ENCODE data around the gene ASAP2.
"Not testable (repeated sequence)": the region's sequence is repeated elsewhere in the genome, so short reads cannot be mapped to it uniquely, and the experiment has no call there.

The ASAP2 gene

DNA sequence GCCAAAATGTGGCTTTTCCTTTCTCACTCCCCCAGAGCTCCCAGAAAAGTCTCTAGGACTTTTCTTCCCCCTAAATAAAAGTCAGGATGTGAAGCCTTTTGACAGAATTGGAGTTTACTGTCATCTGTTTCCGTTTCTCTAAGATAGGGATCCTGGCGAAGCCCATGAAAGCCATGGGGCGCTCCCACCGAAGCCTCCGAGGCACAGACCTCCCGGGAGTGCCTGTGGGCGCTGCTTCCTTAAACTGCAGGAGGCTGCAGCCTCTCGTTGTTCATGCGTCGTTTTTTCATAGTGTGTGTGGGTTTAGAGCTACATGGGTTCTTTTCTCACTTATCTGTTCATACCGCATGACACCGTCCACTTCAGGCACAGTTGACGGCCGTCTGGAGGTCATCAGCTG, 56.8 kb downstream of the ASAP2 start:
- H3K4me1 ChIP-seq (ENCODE audit: low read length), result no peaks in the 10 kb centered on the region
- no peaks in the 10 kb centered on the region for H4K20me1 ChIP-seq (ENCODE audit: insufficient read depth, low read length)
- no peak overlapping the region for H3K4me3 ChIP-seq (ENCODE audit: low read length)
- no peaks in the 10 kb centered on the region for H3K9me2 ChIP-seq (replicated peaks; ENCODE audit: insufficient read depth, low read length)
- H3K9ac ChIP-seq (ENCODE audit: low read length), result no peak overlapping the region
- no peak overlapping the region for H3K27ac ChIP-seq (ENCODE audit: low read length)
- TF ChIP-seq EZH2phosphoT487 (IDR thresholded peaks at IDR 0.05; ENCODE audit: low read length) (no peak), EZH2 (optimal IDR thresholded peaks at IDR 0.05; ENCODE audit: low read depth, low read length) (no peak)
- TF ChIP-seq, protein P1, sequence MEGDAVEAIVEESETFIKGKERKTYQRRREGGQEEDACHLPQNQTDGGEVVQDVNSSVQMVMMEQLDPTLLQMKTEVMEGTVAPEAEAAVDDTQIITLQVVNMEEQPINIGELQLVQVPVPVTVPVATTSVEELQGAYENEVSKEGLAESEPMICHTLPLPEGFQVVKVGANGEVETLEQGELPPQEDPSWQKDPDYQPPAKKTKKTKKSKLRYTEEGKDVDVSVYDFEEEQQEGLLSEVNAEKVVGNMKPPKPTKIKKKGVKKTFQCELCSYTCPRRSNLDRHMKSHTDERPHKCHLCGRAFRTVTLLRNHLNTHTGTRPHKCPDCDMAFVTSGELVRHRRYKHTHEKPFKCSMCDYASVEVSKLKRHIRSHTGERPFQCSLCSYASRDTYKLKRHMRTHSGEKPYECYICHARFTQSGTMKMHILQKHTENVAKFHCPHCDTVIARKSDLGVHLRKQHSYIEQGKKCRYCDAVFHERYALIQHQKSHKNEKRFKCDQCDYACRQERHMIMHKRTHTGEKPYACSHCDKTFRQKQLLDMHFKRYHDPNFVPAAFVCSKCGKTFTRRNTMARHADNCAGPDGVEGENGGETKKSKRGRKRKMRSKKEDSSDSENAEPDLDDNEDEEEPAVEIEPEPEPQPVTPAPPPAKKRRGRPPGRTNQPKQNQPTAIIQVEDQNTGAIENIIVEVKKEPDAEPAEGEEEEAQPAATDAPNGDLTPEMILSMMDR (IDR thresholded peaks at IDR 0.05; ENCODE audit: low read length), result no peak
- no peaks in the 10 kb centered on the region for H3K79me2 ChIP-seq (ENCODE audit: low read length)
- no peak for DNase-seq
- H3K36me3 ChIP-seq (replicated peaks; ENCODE audit: insufficient read depth, low read length), result no peaks in the 10 kb centered on the region
- H3K27me3 ChIP-seq (replicated peaks; ENCODE audit: insufficient read depth, low read length), result no peaks in the 10 kb centered on the region
- no peak overlapping the region for H2AFZ ChIP-seq (ENCODE audit: low read length)
- no peaks in the 10 kb centered on the region for H3K9me3 ChIP-seq (replicated peaks; ENCODE audit: insufficient read depth, low read length)
- H3F3A ChIP-seq (ENCODE audit: insufficient read depth, low read length), result no peaks in the 10 kb centered on the region
- no peak overlapping the region for H3K4me2 ChIP-seq (ENCODE audit: low read depth, low read length)

DNA sequence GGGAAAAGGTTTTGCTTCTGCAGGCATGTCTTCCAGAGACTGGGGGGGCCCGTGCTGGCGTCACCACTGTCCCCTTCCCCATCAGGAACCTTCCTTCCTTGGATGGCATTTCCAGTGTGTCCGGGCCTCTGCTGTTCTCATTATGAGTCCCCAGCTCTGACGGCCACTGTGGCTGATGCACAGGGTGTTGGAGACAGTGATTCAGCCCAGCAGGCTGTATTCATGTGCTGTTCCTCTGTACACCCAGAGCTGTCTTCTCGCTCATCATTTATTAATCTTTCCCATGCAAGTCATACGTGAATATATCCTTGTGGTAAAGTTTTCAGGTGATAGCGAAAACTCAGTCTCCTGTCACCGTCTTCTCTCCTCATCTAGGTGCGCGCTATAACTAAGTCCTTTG, 57.7 kb downstream of the ASAP2 start:
- Histone ChIP-seq H2AFZ (ENCODE audit: low read length) (no peak overlapping the region), H3K9ac (ENCODE audit: low read length) (no peak overlapping the region), H3K9me2 (replicated peaks; ENCODE audit: insufficient read depth, low read length) (no peaks in the 10 kb centered on the region), H3K79me2 (ENCODE audit: low read length) (no peaks in the 10 kb centered on the region), H3F3A (ENCODE audit: insufficient read depth, low read length) (no peaks in the 10 kb centered on the region), H3K27ac (ENCODE audit: low read length) (no peak overlapping the region), H3K4me3 (ENCODE audit: low read length) (no peak overlapping the region), H3K4me1 (ENCODE audit: low read length) (no peaks in the 10 kb centered on the region), H3K4me2 (ENCODE audit: low read depth, low read length) (no peak overlapping the region), H4K20me1 (ENCODE audit: insufficient read depth, low read length) (no peaks in the 10 kb centered on the region), H3K36me3 (replicated peaks; ENCODE audit: insufficient read depth, low read length) (no peaks in the 10 kb centered on the region), H3K27me3 (replicated peaks; ENCODE audit: insufficient read depth, low read length) (no peaks in the 10 kb centered on the region), H3K9me3 (replicated peaks; ENCODE audit: insufficient read depth, low read length) (no peaks in the 10 kb centered on the region)
- DNase-seq, result no peak
- TF ChIP-seq, protein P1 (IDR thresholded peaks at IDR 0.05; ENCODE audit: low read length), result no peak
- TF ChIP-seq EZH2 (optimal IDR thresholded peaks at IDR 0.05; ENCODE audit: low read depth, low read length) (no peak), EZH2phosphoT487 (IDR thresholded peaks at IDR 0.05; ENCODE audit: low read length) (no peak)

DNA sequence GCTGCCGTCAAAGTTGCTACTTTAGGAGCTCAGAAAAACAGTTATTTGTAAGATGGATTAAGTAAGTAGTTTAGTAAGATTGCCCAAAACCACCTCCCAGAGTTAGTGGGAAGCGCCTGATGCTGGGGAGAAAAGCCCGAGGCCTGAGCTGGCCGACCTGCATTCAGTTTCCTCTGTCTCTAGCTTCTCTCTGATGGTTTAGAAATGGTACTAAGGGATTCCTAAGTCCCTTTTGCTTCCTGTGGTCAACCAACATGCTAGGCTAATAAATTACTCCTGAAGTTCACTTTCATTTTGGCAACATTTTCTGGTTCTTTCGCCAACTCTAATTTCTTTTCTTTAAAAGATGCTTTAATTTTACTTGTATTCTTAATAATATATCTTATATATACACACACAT, 60.1 kb downstream of the ASAP2 start:
- H3K9me3 ChIP-seq (replicated peaks; ENCODE audit: insufficient read depth, low read length), result no peaks in the 10 kb centered on the region
- no peak for TF ChIP-seq EZH2 (optimal IDR thresholded peaks at IDR 0.05; ENCODE audit: low read depth, low read length)
- TF ChIP-seq, protein P1 (IDR thresholded peaks at IDR 0.05; ENCODE audit: low read length), result no peak
- TF ChIP-seq EZH2phosphoT487 (IDR thresholded peaks at IDR 0.05; ENCODE audit: low read length), result no peak
- H3F3A ChIP-seq (ENCODE audit: insufficient read depth, low read length), result no peaks in the 10 kb centered on the region
- no peaks in the 10 kb centered on the region for H3K9me2 ChIP-seq (replicated peaks; ENCODE audit: insufficient read depth, low read length)
- H4K20me1 ChIP-seq (ENCODE audit: insufficient read depth, low read length), result no peaks in the 10 kb centered on the region
- H3K4me1 ChIP-seq (ENCODE audit: low read length), result no peaks in the 10 kb centered on the region
- no peak overlapping the region for H3K4me3 ChIP-seq (ENCODE audit: low read length)
- H3K9ac ChIP-seq (ENCODE audit: low read length), result no peak overlapping the region
- H3K79me2 ChIP-seq (ENCODE audit: low read length), result no peaks in the 10 kb centered on the region
- no peak for DNase-seq
- H3K27ac ChIP-seq (ENCODE audit: low read length), result no peak overlapping the region
- no peak overlapping the region for H2AFZ ChIP-seq (ENCODE audit: low read length)
- no peaks in the 10 kb centered on the region for H3K36me3 ChIP-seq (replicated peaks; ENCODE audit: insufficient read depth, low read length)
- H3K4me2 ChIP-seq (ENCODE audit: low read depth, low read length), result no peak overlapping the region
- no peaks in the 10 kb centered on the region for H3K27me3 ChIP-seq (replicated peaks; ENCODE audit: insufficient read depth, low read length)

DNA sequence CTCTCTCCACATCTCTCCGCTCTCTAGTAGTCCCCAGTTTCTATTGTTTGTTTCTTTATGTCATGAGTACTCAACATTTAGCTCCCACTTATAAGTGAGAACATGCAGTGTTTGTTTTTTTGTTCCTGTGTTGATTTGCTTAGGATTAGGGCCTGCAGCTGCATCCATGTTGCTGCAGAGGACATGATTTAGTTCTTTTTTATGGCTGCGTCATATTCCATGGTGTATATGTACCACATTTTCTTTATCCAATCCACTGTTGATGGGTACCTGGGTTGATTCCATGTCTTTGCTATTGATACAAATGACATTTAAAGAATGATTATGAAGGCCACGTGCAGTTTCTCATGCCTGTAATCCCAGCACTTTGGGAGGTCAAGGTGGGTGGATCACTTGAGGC, 60.7 kb downstream of the ASAP2 start:
- H3K4me2 ChIP-seq (ENCODE audit: low read depth, low read length); H3K9me3 ChIP-seq (replicated peaks; ENCODE audit: insufficient read depth, low read length): not testable (repeated sequence)

More for the DNA sequence above, 60.7 kb downstream of the ASAP2 start:
- H3K9ac ChIP-seq (ENCODE audit: low read length); H3K27ac ChIP-seq (ENCODE audit: low read length); H3K36me3 ChIP-seq (replicated peaks; ENCODE audit: insufficient read depth, low read length); H3K27me3 ChIP-seq (replicated peaks; ENCODE audit: insufficient read depth, low read length); DNase-seq; H2AFZ ChIP-seq (ENCODE audit: low read length); H3F3A ChIP-seq (ENCODE audit: insufficient read depth, low read length); H3K4me3 ChIP-seq (ENCODE audit: low read length); H4K20me1 ChIP-seq (ENCODE audit: insufficient read depth, low read length); H3K4me1 ChIP-seq (ENCODE audit: low read length); H3K9me2 ChIP-seq (replicated peaks; ENCODE audit: insufficient read depth, low read length); H3K79me2 ChIP-seq (ENCODE audit: low read length): not testable (repeated sequence)
